GM21529 (cell line): ENCODE results near the gene LRCH3.

Source experiments
- ATAC-seq: cut with Tn5 transposase; IDR thresholded peaks from one replicate; pipeline ENCODE4 v1.9.1; 2021; ENCODE audit not compliant: unreplicated experiment

The LRCH3 gene

DNA sequence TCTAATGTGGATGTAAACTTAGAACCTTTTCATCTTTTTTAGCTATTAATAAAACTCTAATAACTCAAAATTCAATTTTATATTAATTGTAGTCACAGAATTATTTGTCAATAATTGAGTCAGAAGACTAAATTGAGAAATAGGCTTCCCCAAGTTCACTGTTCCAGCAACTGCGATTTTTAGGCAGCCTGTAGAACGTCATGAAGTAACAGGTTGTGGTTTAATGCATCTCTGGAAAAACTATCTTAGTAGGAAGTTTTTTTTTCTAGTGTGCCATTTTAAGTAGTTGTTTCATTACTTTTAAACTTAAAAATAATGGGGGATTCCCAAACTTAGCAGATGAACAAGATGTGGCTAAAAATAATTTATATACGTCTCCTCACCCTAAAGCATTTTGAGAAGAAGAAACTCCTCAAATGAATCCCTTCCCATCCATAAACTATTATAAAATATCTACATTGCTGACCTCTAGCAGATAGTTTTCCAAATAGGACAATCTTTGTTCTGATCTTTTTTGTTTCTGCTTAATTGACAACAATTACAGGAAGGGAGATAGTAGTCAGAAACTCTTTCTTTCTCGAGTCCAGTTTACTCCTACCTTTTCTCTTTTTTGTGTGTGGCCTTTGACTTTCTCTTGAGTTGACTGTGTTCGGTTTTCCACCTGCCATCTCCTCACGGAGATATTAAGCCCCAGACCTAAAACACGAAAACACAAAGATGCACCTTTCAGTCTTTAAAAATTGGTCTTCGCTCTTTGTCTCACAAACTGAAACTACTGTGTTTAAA lies 43.1 kb downstream of the LRCH3 start:
- peak; percentile 80 for ATAC-seq

DNA sequence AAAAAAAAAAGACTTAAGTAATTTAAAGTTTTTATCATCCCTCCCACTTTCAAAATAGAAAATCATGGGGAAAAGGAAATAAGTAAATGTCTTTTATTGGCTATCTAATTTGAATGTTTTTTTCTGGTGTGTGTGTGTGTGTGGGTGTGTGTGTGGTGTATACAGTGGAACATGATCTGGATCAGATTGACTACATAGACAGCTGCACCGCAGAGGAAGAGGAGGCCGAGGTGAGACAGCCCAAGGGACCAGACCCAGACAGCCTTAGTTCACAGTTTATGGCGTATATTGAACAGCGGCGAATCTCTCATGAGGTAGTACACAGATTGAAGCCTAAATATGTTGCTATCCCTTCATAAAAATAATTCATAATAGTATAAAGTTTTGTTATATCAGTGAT lies 44.5 kb downstream of the LRCH3 start:
- ATAC-seq: no peak

DNA sequence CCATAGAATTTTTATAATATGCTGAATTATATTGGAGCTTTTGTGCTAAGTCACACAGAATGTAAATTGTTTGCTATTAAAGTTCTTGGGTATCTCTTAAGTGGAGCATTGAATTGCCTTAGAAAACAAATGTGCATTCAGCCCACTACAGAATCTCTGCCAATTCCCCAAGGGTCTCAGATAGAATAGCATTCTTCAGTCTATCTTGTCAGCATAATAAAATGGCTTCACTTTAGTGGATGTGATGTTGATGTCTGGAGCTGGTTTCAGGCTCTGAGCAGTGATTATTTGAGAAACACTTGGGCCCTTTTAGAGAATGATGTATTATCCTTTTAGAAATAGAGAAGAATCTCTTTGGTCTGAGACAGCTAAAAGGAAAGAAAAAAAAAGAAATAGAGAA lies 45.2 kb downstream of the LRCH3 start:
- no peak for ATAC-seq

DNA sequence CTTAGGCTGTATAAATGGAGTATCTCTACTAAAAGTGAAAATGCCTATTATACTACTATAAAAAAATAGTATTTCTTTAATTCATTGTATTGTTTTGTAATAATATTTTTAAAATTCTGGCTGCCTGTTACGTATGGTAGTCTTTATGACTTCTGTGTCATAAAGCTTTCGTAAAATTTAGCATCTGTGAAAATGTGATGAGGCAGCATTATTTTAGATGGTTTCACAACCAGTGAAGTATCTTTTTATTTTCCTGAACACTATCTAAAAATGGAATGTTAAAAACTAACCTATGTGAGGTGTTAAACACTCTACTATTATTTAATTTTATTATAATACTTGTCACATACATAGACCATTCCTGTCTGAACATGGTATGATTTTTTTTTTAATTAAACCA lies 46.2 kb downstream of the LRCH3 start:
- ATAC-seq: no peak

DNA sequence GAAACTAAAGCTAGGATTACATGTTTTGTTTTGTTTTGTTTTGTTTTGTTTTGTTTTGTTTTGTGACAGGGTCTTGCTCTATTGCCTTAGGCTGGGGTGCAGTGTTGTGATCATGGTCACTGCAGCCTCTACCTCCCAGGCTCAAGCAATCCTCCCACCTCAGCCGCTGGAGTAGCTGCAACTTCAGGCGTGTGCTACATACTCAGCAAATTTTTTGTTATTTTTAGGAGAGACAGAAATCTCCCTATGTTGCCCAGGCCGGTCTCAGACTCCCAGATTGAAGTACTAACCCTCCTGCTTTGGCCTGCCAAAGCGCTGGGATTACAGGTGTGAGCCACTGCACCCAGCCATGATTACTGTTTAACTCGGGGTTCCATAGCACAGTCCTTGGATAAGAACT lies 50.7 kb downstream of the LRCH3 start:
- ATAC-seq: no peak

DNA sequence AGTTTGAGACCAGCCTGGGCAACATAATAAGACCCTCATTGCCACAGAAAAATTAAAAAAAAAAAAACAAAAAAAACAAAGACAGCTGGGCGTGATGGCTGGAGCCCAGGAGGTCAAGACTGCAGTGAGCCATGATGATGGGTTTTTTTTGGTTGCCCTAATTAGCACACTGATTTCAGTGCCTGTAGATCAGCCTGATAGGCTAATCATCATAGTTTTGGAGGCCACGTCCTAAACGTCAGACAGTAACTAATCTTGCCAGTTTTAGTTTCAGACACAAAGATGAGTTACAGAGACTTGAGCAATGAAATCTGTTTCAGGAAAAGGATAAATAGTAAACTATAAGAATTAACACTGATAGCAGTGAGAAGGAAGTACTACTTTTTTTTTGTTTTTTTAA lies 55.4 kb downstream of the LRCH3 start:
- ATAC-seq: no peak

DNA sequence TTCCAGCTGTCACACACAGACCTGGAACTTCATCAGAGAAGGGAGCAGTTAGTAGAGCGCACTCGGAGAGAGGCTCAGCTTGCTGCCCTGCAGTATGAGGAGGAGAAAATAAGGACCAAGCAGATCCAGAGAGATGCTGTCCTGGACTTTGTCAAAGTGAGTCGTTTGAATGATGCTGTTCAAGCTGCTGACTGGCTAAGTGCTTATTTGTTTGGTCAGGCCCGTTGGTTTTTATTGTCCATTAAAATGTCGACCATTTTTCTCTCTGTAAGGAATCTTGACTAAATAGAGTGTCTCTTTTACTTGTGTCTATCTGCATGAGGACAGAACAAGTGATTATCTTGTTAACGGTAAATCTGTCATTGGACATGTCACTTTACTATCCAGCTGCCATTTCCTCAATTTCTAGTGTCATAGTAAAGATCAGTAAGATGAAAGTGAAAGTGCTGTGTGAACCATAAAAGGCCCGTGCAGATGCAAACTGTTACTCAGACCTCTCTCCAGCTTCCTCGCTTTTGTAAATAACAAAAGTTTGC lies 56.9 kb downstream of the LRCH3 start:
- ATAC-seq: peak; percentile 92

DNA sequence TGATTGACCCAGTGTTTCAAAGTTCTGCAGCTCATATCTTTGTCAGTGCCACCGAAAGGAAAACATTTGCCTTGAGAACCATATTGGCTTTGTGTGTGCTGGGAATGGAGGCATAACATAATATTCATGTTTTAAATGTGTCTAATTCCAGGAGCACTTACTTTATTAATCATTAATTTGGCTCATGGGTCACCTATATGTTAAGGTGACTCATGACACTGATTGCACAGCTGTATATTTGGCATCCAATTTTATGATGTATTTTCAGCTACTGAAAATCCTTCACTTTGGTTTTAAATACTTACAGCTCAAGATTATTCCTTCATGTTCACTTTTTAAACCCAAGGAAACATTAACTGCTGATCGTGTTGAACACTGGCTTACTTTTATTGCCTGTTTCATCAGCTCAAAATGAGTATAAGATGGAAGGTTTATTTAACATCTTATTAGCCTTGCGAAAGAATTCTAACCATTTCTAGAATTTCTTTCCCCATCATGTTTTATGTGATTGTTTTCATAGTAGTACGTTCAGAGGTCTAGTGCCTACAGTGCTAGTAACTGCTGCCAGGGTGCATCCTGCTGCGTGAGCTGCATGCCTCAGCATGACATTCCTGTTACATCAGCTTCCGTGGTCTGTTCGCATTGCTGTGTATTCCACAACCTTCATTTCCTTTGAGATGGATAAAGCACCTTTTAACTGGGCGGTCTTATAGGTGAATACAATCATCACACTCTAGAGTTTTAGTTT lies 63.7 kb downstream of the LRCH3 start:
- no peak for ATAC-seq

DNA sequence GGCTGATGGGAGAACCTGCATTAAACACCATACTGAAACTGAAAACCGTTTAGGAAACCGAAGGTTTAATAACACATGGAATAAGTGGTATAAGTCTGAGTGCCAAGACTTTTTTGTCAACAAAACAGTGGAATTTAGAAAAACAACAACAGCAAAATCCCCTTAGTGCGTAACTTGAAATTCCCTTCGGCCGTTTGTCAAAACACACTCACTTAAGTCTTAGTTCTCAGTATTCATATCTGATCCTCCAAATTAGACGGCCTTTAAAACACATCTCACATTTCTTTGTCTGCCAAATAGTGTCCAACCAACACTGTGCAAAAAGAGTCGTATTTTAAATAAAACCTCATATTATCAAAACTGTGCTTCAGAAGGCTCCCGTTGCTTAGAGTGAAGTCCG lies 64.5 kb downstream of the LRCH3 start:
- ATAC-seq: no peak

DNA sequence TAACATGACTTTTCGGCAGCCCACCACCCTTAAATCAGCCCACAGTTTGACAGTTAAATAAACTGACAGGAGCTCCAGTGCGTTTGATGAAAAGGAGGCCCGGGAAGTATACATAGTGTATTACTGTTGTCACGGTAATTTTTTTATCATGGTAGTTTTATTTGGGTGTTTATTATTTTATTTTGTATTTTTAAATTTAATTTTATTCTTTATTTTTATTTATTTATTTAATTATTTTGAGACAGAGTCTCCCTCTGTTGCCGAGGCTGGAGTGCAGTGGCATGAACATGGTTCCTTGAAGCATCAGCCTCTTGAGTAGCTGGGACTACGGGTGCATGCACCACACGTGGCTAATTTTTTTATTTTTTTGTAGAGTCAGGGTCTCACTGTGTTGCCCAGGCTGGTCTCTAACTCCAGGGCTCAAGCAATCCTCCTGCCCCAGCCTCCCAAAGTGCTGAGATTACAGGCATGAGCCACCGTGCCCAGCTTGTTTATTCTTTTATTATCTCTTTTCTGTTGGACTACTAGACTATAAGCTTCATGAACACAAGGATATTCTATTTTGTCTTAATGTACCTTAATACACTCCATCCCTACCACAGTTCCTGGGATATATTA lies 65.3 kb downstream of the LRCH3 start:
- ATAC-seq: no peak

DNA sequence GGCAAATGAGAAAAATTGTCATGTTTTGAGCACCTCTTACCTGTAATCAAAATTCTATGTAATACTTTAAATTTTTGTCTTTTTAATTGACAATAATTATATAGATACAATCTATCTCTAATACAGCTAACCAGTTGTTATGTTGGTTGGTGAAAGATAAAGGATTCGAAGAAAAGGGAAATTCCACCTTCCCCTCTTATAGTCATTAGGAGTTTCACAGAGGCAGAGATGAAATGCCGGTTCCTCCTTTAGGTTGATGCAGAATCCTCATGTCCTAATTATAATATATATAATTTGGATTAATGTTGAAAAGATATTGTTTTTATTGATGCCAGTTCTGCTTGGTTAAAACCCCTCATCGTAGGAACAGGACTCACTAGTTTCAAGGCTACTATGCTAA lies 67.1 kb downstream of the LRCH3 start:
- ATAC-seq: no peak

DNA sequence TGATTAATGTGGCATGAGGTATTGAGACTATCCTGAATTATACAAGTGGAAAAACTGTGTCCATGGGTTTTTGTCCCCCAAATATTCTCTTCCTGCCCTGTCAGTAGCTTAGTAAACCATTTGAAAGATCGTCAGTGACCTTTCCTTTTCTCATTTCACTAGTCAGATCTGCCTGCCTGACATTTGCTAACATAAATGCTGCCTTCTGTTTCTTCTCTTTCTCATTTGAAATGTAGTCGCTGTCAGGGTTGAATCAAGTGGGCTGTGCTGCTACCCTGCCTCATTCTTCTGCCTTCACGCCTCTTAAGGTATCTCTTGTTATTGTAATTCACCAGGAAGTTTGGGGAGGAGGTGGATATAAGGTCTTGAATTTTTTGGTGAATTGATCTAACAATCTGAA lies 67.5 kb downstream of the LRCH3 start:
- no peak for ATAC-seq

DNA sequence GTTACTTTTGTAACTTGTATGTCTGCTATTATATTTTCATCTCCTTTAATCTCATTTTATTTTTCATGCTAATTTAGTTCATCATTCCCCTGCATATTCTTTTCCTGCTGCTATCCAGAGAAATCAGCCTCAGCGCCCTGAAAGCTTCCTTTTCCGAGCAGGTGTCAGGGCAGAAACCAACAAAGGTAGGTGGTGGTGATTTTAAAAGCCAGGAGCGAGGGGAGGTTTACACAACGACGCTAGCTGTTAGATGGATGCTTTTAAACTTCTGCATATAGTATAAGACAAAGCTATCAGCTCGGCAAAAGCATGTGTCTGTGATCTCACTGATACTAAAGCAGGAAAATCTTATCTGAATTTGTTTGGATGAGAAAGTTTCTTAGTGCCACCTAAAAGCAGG lies 75.0 kb downstream of the LRCH3 start:
- no peak for ATAC-seq

DNA sequence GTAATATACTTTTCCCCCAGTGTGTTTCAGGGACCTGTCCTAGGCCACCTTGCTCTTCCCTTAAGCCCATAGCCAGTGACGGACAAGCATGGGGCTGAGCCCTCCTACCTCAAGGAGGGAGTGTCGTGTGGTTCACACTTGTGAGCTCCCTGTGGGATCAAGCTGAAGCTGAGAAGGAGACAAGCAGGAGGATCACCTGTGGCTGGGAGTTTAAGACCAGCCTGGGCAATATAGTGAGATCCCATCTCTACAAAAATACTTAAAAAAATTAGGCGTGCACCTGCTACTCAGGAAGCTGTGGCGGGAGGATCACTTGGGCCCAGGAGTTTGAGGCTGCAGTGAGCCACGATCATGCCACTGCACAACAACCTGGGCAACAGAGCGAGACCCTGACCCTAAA lies 82.3 kb downstream of the LRCH3 start:
- ATAC-seq: no peak

DNA sequence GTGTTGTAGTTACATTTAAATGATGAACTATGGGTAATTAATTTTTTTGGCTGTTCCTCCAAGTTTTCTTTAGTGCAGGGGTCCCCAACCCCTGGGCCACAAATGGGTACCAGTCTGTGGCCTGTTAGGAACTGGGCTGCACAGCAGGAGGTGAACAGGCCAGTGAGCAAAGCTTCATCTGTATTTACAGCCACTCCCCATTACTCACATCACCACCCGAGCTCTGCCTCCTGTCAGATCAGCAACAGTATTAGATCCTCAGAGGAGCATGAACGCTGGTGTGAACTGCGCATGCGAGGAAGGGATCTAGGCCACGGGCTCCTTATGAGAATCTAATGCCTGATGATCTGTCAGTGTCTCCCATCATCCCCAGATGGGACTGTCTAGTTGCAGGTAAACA lies 83.0 kb downstream of the LRCH3 start:
- ATAC-seq: no peak

DNA sequence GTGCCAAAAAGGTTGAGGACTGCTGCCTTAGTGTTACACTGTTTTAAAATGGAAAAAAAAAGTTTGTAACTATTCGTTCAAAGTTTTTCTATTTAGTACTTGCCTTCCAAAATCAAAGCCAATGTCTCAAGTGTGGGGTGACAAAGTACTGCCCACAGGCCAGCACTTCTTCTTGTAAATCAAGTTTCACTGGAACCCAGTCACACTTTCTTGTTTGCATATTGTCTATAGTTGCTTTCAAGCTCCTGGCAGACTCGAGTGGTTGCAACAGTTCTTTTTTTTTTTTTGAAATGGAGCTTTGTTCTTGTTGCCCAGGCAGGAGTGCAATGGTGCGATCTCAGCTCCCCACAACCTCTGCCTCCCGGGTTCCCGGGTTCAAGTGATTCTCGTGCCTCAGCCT lies 83.6 kb downstream of the LRCH3 start:
- ATAC-seq: no peak

DNA sequence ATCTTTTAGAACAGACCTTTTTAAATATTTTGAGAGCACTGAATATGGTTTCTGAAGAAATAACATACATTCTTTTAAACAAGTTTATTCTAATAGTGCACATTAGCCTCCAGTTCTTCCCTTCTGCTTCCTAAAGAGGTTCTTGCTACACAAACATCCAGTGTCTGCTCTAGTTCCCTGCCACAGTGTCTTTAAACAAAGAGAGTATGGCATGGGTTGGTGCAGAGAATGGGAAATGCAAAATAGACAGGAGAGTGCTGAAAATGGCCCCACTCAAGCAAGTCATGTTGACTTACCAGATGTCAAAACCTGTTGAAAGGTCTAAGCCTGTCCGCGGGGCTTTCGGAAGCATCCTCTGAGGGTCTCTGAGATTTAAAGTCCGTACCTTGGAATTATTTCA lies 86.8 kb downstream of the LRCH3 start:
- no peak for ATAC-seq

DNA sequence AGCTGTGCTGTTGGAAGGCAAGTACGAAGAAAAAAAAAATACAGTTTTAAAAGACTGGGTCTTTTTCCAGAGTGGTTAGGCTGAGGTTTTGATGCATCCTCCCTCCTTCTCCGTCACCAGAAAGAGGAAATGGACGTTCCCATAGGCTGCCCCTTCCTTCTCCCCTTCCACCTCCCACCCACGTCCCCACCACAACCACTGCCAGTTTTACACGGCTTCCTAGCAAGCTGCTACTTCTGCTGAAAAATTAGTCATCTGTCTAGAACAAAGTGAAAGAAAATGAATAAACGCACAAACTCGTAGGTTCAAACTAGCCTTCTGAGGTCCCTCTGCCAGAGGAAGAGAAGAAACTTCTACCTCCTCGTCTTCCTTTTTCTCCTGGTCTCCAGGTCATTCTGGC lies 87.4 kb downstream of the LRCH3 start:
- ATAC-seq: peak; percentile 58

DNA sequence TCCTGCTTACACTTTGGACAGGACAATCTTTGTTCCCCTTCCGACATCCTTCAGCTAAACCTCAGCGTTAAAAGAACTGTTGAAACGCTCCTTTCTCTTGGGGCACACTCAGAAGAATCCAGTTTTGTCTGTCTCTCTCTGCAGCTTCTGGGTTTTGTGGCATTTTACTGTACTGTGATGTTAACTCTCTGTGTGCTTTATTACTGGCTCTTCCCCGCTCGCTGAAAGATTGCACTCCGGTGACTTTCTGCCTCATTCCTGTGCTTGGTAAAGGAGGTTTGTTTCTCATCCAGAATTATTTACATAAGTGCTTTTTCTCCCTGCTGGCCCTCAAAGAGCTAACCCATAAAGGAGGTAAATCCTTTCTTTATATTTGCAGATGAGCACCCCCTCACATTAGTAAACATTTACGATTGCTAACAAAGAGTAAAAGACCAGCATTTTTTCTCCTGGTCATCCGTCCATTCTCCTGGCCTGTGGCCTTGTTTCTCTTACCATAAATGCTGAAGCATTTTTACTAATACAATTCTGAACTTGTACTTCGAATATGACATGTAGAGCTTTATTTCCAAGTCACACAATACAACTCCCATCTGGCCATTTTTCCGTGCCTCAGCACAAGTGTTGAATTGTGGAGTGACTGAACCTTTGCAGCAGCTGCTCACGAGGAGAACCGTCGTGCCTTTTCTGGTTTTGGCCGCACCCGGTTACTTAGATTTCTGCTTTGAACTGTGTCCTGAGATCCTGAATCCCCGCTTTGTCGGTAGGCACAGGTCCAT lies 89.6 kb downstream of the LRCH3 start:
- ATAC-seq: no peak

DNA sequence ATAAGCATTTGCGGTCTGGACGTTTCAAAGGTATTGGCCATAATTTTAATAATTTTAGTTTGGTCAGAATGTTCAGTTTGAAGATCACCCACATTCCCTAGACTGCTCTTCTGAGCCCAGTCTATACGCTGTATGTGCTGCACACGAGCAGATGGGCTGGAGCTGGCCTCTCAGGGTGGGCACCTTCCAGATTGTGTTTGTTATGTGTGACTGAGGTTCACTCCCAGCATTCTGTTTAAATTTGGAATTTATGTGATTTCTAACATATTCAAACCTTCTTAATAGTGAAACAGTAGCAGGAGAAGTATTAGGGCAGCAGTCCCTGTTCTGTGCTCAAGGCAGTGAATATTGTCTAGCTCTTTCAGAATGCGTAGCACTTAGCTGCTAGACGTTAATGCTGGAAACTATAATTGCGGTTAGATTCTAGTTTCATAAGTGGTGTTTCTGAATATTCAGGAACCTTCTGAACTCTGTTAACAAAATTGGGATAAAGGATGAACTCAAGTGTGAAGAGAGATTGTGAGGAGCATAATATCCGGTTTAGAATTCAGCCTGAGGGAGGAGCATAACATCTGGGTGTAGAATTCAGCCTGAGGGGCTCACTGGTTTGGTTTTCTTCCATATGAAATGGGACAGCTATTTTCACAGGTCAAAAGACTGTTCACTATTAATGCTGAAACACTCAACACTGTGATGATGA lies 90.4 kb downstream of the LRCH3 start:
- ATAC-seq: no peak

DNA sequence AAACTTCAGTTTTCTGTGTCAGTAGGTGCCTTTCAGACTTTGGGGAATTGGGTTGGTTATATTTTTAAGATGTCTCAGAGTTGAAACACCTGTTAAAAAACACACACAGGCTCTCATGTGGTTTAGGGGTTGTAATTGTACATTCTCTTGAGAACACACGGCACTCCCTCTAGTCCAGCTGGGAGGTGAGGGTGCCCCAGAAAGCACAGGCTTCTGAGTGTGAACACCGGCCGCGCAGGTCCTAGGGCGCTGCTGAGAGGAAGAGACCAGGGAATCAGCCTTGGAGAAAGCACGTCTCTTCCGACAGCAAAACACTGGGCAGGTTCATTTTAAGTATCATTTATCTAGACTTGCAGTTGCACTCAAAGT lies 90.9 kb downstream of the LRCH3 start:
- ATAC-seq: no peak
